GM18951 (cell line): ENCODE data around the gene PPEF2.
"Not testable (repeated sequence)": the region's sequence is repeated elsewhere in the genome, so short reads cannot be mapped to it uniquely, and the experiment has no call there.

ENCODE experiments used
- POLR2A ChIP-seq: IDR thresholded peaks from 4 replicates; pipeline ENCODE4 v1.6.1; 2011; ENCODE audit warnings: mild to moderate bottlenecking; ENCODE audit not compliant: insufficient read length, insufficient read depth; ENCODE audit errors: extremely low read depth
- in situ Hi-C: fragments of 300-500 bp; cut with MboI; formaldehyde crosslinking; loops from one replicate; pipeline ENCODE4 v1.12.0; 2022; ENCODE audit warnings: low sequenced_read_pairs, mixed read lengths, inconsistent platforms; ENCODE audit not compliant: unreplicated experiment

Gene PPEF2

DNA sequence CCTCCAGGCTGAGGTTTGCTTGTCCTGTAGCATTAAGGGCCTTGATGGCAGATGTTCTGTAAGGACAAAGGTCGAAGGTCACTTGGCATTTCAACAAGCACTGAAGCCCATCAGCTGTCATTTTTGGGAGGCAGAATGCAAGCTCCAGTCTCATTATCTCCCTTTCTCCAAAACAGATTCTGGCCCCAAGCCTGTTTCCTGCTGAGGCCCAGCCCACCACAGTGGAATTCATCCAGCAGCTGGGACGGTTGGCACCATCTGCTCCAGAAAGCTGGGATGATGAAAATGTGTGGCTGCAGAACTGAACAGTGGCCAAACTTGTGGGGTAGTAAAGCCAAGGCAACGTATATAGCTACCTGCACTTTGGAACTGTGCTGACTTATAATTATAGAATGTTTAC, 17.7 kb upstream of the PPEF2 start:
- in situ Hi-C loops: no loop called here
- no peak for TF ChIP-seq POLR2A

DNA sequence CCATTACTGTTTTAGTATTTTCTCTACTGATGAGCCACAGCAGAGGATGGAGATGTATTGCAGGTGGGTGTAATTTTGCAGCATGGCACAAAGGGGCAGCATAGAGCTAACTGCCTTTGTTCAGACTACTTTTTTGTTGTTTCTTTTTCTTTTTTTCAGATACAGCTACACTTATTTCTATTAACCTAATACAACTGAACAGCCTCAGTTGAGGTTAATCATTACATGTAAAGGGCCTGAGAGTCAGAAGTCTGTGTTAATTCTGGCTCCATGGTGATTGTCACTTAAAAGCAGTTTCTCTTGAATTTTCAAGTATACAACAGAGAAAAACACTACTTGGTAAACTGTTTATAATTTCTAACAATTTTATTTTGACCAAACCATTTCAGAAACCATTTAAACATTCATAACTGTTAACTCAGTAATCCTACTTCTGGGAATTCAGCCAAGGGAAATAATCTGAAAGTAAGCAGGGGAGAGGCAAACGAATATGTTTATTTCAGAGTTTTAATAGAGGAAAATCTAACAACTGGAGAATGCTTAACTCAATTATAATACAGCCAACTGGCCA, 13.9 kb upstream of the PPEF2 start:
- no peak for TF ChIP-seq POLR2A
- in situ Hi-C loops: no loop called here

DNA sequence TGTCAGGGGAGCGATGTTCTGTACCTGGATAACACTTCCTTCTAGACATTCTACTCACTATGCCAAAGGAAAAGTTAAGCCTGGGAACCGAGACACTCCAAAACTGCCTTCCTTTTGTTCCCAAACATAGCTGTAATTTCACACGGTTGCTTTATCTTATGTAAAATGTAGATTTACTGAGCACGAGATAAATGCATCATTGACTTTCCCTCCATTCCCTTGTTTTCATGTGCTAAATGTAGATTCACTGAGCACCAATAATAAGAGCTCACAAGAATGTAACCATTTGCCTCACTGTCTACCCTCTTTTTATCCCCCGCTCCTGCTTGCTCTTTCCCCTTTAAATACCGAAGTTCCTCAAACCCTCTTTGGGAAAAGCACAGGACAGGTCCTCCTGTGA, 10.7 kb upstream of the PPEF2 start:
- in situ Hi-C loops: no loop called here
- no peak for TF ChIP-seq POLR2A

DNA sequence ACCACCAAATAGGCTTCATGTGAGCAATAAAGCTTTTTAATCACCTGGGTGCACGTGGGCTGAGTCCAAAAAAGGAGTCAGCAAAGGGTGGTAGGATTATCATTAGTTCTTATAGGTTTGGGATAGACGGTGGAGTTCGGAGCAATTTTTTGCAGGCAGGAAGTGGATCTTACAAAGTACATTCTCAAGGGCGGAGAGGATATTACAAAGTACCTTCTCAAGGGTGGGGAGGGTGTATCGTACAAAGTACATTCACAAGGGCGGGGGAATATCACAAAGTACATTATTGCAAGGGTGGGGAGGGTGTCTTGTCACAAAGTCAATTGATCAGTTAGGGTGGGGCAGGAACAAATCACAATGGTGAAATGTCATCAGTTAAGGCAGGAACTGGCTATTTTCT, 8.6 kb upstream of the PPEF2 start:
- in situ Hi-C loops: not testable (repeated sequence)

DNA sequence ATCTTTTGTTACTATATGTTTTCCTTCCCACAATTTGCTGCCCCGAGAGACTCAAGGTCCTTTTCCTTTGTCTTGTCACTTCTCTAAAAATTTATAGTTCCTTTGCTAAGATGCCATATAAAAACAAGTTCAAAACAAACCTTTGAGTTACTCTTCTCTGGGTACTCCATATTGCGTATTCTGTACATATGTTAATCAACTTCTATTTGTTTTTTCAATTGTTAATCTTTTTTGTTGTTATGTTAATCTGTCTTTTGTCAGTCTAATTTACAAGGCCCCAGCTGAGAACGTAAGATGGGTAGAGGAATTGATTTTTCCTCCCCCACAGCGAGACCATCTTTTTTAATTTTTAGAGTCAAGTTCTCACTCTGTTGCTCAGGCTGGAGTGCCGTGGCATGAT, 7.2 kb upstream of the PPEF2 start:
- TF ChIP-seq POLR2A: no peak
- in situ Hi-C loops: loop anchor here (10.0 kb wide), 1 partner anchor 175 kb away; no protein-coding TSS in a partner anchor

DNA sequence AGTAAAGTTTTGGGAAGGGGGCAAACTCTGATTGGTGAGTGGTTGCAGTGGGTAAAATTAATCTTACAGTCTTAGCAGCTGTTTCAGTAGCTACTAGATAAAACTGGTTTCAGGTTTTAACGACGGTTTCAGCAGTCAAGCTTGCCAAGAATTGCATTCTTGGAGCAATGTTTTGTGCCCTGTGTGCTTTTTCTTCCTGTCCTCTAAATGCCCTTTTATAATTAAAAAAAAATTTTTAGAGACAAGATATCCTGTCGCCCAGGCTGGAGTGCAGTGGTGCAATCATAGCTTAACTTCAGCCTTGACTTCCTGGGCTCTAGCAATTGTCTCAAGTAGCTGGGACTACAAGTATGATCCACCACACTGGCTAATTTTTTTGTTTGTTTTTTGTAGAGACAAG, 6.3 kb upstream of the PPEF2 start:
- in situ Hi-C loops: loop anchor here (10.0 kb wide), 1 partner anchor 176 kb away; no protein-coding TSS in a partner anchor
- no peak for TF ChIP-seq POLR2A

DNA sequence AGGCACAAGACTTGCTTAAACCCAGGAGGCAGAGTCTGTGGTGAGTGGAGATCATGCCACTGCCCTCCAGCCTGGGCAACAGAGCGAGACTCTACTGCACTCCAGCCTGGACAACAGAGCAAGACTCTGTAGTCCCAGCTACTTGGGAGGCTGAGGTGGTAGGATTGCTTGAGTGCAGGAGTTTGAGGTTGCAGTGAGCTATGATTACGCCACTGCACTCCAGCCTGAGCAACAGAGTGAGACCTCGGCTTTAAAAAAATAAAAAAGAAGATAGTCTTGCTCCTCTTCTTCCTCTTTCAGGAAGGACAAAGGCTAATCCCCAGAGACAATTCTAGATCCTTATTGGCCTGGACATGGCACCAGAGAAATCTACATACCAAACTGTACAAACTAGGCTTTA, 5.7 kb upstream of the PPEF2 start:
- in situ Hi-C loops: loop anchor here (10.0 kb wide), 1 partner anchor 177 kb away; no protein-coding TSS in a partner anchor
- no peak for TF ChIP-seq POLR2A

DNA sequence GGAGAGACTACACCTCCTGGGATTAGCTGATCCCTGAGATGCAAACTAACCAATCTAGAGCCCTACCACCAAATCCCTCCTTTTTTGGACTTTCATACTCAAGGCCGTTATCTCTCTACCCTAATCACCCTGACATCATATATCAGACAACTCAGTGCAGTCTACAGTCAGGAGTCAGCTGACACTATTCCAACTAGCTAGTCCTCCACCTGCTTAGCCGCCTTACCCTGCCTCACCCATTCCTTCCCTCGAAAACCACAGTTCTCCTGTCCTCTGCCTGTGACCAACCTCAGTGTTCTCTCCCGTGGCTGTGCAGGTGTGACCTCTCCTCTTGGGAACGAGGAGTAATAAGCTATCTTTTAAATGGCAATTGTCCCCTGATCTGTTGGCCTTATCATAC, 1.8 kb upstream of the PPEF2 start:
- no peak for TF ChIP-seq POLR2A
- in situ Hi-C loops: loop anchor here (10.0 kb wide), 1 partner anchor 181 kb away; no protein-coding TSS in a partner anchor

DNA sequence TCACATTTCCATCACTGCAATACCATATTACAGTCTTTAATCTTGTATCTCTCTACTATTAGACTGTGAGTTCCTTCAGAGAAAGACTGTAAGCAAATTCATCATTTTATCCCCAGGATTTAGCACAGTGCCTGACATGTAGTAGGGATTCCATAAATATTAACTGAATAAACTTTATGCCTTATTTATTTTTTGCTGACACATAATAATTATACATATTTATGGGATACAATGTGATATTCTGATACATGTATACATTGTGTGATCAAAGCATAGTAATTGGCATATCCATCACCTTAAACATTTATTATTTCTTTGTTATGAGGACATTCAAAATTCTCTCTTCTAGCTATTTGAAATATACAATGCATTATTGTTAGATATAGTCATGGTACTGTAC, 3.7 kb downstream of the PPEF2 start:
- in situ Hi-C loops: no loop called here
- no peak for TF ChIP-seq POLR2A

DNA sequence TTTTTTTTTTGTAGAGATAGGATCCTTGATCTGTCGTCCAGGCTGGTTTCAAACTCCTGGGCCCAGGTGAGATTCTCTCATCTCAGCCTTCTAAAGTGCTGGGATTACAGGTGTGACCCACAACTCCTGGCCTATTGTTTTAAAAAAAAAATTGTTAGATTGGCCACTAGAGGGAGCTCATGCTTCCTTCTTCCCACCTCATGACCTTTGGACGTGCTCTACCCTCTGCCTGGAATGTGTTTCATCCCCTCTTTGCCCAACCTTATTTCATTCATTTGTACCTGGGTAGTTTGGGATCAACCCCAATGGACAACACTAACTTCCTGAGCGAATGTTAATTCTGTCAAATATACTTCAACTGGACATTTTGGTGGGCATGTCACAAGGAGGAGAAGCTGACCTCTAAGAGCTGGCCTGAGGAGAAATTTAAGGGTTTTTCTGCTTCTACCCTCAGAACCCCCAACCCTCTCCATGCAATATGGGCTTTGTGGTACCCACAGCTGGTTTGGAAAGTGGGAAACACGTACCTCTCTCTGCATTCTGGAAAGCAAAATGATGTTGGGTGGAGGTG, 6.4 kb downstream of the PPEF2 start:
- no peak for TF ChIP-seq POLR2A
- in situ Hi-C loops: no loop called here

DNA sequence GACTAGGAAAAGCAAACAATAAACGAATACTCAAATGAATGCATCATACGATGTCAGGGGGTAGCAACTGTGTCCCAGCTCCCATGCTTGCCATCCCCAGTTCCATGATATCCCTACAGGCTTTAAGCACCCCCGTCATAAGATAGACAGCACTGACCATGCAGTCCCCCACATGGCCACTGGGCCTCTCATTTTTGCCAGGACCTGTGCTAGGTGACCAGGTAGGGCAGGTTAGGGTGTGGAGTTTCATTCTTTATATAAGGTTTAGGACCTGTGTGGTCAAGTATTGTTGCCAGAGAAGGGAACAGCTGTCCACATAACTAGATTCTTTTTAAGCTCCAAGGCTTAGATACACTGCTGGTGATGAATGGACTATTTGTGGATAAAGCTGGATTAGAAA, 9.7 kb downstream of the PPEF2 start:
- no peak for TF ChIP-seq POLR2A
- in situ Hi-C loops: no loop called here

DNA sequence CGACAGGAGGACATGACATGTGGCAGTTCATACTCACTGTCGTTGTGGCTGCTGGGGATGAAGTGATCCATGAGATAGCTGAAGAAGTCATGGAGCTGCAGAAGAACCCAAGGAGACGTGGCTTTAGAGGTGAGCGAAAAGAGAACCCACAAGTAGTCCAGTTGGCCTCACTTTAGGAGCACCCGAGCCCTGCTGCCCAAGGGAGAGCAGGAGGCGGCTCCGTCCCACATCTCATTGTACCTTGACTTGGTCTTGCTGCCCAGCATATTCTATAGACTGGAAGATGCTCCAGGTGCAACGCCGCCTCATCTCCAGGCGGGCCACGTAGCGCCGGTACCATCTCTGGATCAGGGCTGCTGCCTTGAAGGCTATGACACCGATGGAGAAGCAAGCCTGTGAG, 10.6 kb downstream of the PPEF2 start:
- TF ChIP-seq POLR2A: no peak
- in situ Hi-C loops: no loop called here

DNA sequence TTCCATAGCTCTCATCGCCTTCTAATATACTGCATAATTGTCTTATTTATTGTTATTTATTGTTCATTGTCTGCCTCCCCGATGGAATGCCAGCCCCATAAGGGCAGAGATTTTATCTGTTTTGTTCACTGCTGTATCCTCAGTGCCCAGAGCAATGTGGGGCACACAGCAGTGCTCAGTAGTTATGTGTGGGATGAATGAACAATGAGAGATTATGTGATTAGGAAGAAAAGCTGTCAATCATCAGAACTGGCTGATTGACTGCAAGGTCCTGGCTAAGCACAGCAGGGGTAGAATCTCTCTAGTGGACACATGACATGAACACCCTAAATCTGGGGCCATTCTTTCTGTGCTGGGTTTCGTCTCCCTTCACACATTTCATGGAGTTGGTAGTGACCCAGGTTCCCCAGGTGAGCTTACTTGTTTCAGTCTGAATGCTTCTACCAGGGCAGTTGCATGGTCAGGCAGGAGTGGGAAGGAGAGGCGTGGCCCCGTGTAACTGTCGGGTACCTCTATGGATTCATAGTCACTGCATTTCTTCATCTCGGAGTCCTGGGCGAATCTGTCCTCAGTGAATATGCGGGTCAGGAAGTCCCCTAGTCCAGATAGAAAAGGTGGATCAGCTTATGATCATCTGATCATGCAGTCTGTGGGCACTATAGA, 12.6 kb downstream of the PPEF2 start:
- in situ Hi-C loops: no loop called here
- no peak for TF ChIP-seq POLR2A

DNA sequence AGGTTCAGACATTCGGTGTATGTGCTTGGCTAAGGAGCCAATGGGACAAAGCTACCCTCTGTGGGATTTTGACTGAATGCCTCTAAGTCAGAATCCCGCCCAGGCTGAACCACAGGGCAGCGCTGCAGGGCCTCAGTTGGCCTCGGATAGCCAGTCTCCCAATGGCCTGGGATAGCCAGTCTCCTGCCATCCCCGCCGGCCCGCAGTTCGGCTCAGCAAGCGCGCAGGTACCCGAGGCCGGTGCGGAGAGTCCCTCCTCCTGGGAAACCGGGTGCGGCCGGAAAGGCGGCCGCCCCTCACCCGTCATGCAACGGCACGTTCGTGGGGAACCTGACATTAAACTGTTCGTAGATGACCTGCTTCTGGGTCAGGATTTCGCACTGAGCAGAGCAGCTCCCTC, 16.1 kb downstream of the PPEF2 start:
- in situ Hi-C loops: no loop called here
- no peak for TF ChIP-seq POLR2A
